Panc1 (cell line): ENCODE measurements around the gene MRPL57. TPM values are rescaled to one million over a fixed set of nuclear protein-coding genes. Genes with fewer than 3 reads are reported as not detected.
"Not testable (repeated sequence)": the region's sequence is repeated elsewhere in the genome, so short reads cannot be mapped to it uniquely, and the experiment has no call there.

Experiments used
- ATAC-seq: fragments of 200-7000 bp; cut with Tn5 transposase; 2 replicates; pipeline ENCODE4 v1.9.1; 2020; ENCODE audit warnings: mild to moderate bottlenecking, moderate library complexity
- BruUV-seq: library from RNA; stranded (reverse); fragments of 400-500 nt; replicated peaks from 2 replicates; lab custom pipeline; 2021; lab: Mats Ljungman, UMichigan
- CTCF ChIA-PET: fragments of 300-600 bp; sonication (Branson Sonifier 250); formaldehyde crosslinking; loops from one replicate; lab custom pipeline; 2022; ENCODE audit warnings: antibody characterized with exemption; lab: Charles Lee
- POLR2A ChIA-PET: fragments of 300-600 bp; sonication (Branson Sonifier 250); formaldehyde crosslinking; loops from one replicate; lab custom pipeline; 2022; ENCODE audit warnings: antibody characterized with exemption; lab: Charles Lee
- DNase-seq: peaks from one replicate; pipeline ENCODE4 v3.0.0-alpha.2; 2010; ENCODE audit warnings: low read depth, low spot score
- H3K27ac ChIP-seq: 2 replicates; pipeline ENCODE4 v1.5.1; 2011; ENCODE audit warnings: mild to moderate bottlenecking, low read length, inconsistent platforms
- H3K27me3 ChIP-seq: fragments of 200-500 bp; sonication (Bioruptor generic); 2 replicates; pipeline ENCODE4 v1.6.0; 2014; ENCODE audit warnings: low read length, inconsistent platforms; ENCODE audit not compliant: control insufficient read depth, insufficient read depth
- H3K36me3 ChIP-seq: fragments of 200-500 bp; sonication (Bioruptor generic); 2 replicates; pipeline ENCODE4 v1.5.1; 2014; ENCODE audit warnings: inconsistent platforms, mild to moderate bottlenecking, low read length, moderate library complexity; ENCODE audit not compliant: control insufficient read depth, insufficient read depth
- H3K4me1 ChIP-seq: 2 replicates; pipeline ENCODE4 v1.5.1; 2011; ENCODE audit warnings: inconsistent platforms, mild to moderate bottlenecking, low read length, moderate library complexity; ENCODE audit not compliant: control insufficient read depth, insufficient read depth
- H3K4me3 ChIP-seq, 2 experiments: 2 replicates each; pipeline ENCODE4 v1.5.1; 2011 to 2012; ENCODE audit warnings: low read depth in 2 of 2, low read length in 2 of 2, mild to moderate bottlenecking in 2 of 2, inconsistent platforms in 1 of 2, moderate library complexity in 1 of 2
- H3K9me3 ChIP-seq: fragments of 200-500 bp; sonication (Bioruptor generic); 2 replicates; pipeline ENCODE4 v1.5.1; 2014; ENCODE audit warnings: low read depth, mild to moderate bottlenecking, inconsistent platforms, low read length, moderate library complexity; ENCODE audit not compliant: control insufficient read depth, insufficient read depth
- POLR2AphosphoS5 ChIP-seq: IDR thresholded peaks from 2 replicates; pipeline ENCODE4 v1.6.1; 2012; ENCODE audit warnings: mild to moderate bottlenecking, low read depth, low read length, moderate library complexity
- SIN3A ChIP-seq: IDR thresholded peaks from 2 replicates; pipeline ENCODE4 v1.6.1; 2012; ENCODE audit warnings: low read depth, mild to moderate bottlenecking, low read length, moderate library complexity, borderline replicate concordance; ENCODE audit not compliant: insufficient read depth
- TCF7L2 ChIP-seq: IDR thresholded peaks from 2 replicates; pipeline ENCODE4 v1.6.1; 2011; ENCODE audit warnings: mild to moderate bottlenecking, low read depth, low read length, inconsistent platforms
- in situ Hi-C: cut with HindIII; loops from 2 replicates; pipeline ENCODE4 v1.10.0; 2016; ENCODE audit warnings: low sequenced_read_pairs, low pct_unique_long_range_greater_than_20kb
- intact Hi-C: fragments of 100-400 bp; cut with micrococcal nuclease; formaldehyde crosslinking; loops from one replicate; pipeline ENCODE4 v1.10.0; 2022; ENCODE audit not compliant: unreplicated experiment
- total RNA-seq: library from RNA; stranded (reverse); gene quantifications from one replicate; pipeline ENCODE4 v1.2.1, GENCODE V29; 2021; ENCODE audit not compliant: unreplicated experiment
- TF ChIP-seq, protein P1 (sequence below), 2 experiments: IDR thresholded peaks; 2 replicates each; pipeline ENCODE4 v1.6.1; 2011 to 2012; ENCODE audit warnings: low read depth in 2 of 2, control low read depth in 1 of 2, low read length in 1 of 2, mild to moderate bottlenecking in 1 of 2, moderate library complexity in 1 of 2; ENCODE audit not compliant: insufficient read depth in 1 of 2
- TF ChIP-seq, protein P2 (sequence below): fragments of 450-650 bp; IDR thresholded peaks from 2 replicates; pipeline ENCODE4 v1.5.1; 2017; ENCODE audit warnings: mild to moderate bottlenecking

The MRPL57 gene
- total RNA-seq, 1 experiment from 2014 or later = 14.0 TPM

DNA sequence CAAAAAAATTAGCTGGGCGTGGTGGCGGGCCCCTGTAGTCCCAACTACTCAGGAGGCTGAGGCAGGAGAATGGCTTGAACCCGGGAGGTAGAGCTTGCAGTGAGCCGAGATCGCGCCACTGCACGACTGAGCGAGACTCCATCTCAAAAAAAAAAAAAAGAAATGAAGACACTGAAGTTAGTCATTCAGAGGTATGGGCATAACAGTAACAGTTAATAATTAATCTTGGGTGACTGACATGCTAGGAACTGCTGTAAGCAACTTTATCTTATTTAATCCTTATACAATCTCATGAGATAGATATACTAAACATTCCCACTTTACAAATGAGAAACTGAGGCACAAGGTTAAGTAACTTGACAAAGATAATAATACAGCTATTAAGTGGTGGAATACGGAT, 5.0 kb upstream of the MRPL57 start:
- POLR2A ChIA-PET = no interaction called here
- ATAC-seq (no peak), DNase-seq (no peak)
- intact Hi-C loops = no loop called here
- CTCF ChIA-PET = no interaction called here
- H3K4me3 ChIP-seq = no peak overlapping the region
- BruUV-seq = no TSS peak
- H3K4me1 ChIP-seq = no peaks in the 10 kb centered on the region
- TF ChIP-seq, protein P1, sequence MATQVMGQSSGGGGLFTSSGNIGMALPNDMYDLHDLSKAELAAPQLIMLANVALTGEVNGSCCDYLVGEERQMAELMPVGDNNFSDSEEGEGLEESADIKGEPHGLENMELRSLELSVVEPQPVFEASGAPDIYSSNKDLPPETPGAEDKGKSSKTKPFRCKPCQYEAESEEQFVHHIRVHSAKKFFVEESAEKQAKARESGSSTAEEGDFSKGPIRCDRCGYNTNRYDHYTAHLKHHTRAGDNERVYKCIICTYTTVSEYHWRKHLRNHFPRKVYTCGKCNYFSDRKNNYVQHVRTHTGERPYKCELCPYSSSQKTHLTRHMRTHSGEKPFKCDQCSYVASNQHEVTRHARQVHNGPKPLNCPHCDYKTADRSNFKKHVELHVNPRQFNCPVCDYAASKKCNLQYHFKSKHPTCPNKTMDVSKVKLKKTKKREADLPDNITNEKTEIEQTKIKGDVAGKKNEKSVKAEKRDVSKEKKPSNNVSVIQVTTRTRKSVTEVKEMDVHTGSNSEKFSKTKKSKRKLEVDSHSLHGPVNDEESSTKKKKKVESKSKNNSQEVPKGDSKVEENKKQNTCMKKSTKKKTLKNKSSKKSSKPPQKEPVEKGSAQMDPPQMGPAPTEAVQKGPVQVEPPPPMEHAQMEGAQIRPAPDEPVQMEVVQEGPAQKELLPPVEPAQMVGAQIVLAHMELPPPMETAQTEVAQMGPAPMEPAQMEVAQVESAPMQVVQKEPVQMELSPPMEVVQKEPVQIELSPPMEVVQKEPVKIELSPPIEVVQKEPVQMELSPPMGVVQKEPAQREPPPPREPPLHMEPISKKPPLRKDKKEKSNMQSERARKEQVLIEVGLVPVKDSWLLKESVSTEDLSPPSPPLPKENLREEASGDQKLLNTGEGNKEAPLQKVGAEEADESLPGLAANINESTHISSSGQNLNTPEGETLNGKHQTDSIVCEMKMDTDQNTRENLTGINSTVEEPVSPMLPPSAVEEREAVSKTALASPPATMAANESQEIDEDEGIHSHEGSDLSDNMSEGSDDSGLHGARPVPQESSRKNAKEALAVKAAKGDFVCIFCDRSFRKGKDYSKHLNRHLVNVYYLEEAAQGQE (IDR thresholded peaks at IDR 0.05; ENCODE audit: insufficient read depth in 1 of 2, low read depth in 2 of 2, low read length in 1 of 2) = no peak
- TF ChIP-seq, protein P2, sequence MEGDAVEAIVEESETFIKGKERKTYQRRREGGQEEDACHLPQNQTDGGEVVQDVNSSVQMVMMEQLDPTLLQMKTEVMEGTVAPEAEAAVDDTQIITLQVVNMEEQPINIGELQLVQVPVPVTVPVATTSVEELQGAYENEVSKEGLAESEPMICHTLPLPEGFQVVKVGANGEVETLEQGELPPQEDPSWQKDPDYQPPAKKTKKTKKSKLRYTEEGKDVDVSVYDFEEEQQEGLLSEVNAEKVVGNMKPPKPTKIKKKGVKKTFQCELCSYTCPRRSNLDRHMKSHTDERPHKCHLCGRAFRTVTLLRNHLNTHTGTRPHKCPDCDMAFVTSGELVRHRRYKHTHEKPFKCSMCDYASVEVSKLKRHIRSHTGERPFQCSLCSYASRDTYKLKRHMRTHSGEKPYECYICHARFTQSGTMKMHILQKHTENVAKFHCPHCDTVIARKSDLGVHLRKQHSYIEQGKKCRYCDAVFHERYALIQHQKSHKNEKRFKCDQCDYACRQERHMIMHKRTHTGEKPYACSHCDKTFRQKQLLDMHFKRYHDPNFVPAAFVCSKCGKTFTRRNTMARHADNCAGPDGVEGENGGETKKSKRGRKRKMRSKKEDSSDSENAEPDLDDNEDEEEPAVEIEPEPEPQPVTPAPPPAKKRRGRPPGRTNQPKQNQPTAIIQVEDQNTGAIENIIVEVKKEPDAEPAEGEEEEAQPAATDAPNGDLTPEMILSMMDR = no peak
- TF ChIP-seq POLR2AphosphoS5 (no peak), TCF7L2 (no peak)
- in situ Hi-C loops = no loop called here
- peaks cover 12% of the 10 kb centered on the region for H3K36me3 ChIP-seq
- no peaks in the 10 kb centered on the region for H3K27me3 ChIP-seq
- no peaks in the 10 kb centered on the region for H3K9me3 ChIP-seq
- no peak overlapping the region for H3K27ac ChIP-seq

DNA sequence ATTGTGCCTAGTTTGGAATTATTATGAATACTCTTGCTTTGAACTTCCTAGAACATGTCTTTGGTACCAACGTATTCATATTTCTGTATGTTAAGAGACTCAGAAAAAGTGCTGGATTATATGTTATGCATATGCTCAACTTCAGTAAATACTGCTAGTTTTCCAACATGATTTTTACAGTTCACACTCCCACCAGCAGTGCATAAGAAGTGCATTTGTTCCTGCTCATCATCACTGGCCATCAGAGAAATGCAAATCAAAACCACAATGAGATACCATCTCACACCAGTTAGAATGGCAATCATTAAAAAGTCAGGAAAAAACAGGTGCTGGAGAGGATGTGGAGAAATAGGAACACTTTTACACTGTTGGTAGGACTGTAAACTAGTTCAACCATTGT, 2.7 kb upstream of the MRPL57 start:
- H3K4me1 ChIP-seq, in situ Hi-C loops, BruUV-seq, H3K9me3 ChIP-seq, CTCF ChIA-PET, intact Hi-C loops, H3K27ac ChIP-seq, DNase-seq, H3K4me3 ChIP-seq, H3K36me3 ChIP-seq, H3K27me3 ChIP-seq, ATAC-seq: not testable (repeated sequence)
- POLR2A ChIA-PET = interaction anchor here (0.6 kb wide), 1 partner anchor 114 kb away, joined by 3 read pairs; no protein-coding TSS in a partner anchor

DNA sequence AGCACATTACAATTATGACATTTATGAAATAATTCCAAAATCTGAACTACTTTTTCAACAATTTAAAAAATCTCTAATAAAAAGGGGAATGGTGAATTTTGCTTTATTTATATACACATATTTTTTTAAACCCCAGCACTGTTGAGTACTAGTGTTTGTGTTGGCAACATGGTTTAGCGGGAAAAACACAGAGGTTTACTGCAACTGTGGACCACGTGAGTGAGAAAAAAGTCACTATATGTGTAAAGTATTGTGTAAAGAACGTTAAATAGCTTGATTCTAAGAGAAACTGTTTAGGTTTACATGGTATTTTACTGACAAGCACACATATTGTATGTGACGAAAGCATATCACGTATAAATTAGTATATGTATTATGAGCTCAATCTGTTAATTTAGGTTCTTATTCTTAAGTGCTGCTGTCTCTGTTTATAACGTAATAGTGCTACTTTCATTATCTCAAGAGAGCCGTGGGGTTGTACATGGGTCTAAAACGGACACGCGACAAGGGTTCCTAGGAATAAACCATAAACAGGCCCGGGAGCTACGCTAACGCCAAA, 723 bp upstream of the MRPL57 start:
- peak overlapping the region; percentile 68 to 80 for H3K4me3 ChIP-seq
- POLR2A ChIA-PET = no interaction called here
- H3K27me3 ChIP-seq = no peaks in the 10 kb centered on the region
- intact Hi-C loops (no loop called here), in situ Hi-C loops (no loop called here)
- no peaks in the 10 kb centered on the region for H3K9me3 ChIP-seq
- no peak for DNase-seq
- peaks cover 7% of the 10 kb centered on the region for H3K36me3 ChIP-seq
- BruUV-seq = TSS peak; percentile 88
- TF ChIP-seq TCF7L2 (no peak), POLR2AphosphoS5 (no peak), SIN3A (no peak)
- TF ChIP-seq, protein P1 (IDR thresholded peaks at IDR 0.05; ENCODE audit: insufficient read depth in 1 of 2, low read depth in 2 of 2, low read length in 1 of 2) = no peak
- TF ChIP-seq, protein P2 = no peak
- peak overlapping the region; percentile 92 for H3K27ac ChIP-seq
- H3K4me1 ChIP-seq = peaks cover 6% of the 10 kb centered on the region; the same call in 1 of the 2 replicates
- CTCF ChIA-PET = no interaction called here
- ATAC-seq = no peak
